ENCODE data around the gene NCK2.
"Not testable (repeated sequence)": the region's sequence is repeated elsewhere in the genome, so short reads cannot be mapped to it uniquely, and the experiment has no call there.

The NCK2 gene

GRCh38 chr2:105879106-105879802 is 134.5 kb downstream of the NCK2 start:
- DNase-seq = no peak

- no peak for DNase-seq
These were observed 135.1 kb downstream of the NCK2 start for GRCh38 chr2:105879803-105880300.

GRCh38 chr2:105880637-105881036 is 135.9 kb downstream of the NCK2 start:
- no peak for DNase-seq

GRCh38 chr2:105881286-105882136 is 136.8 kb downstream of the NCK2 start:
- DNase-seq = no peak

- no peak for DNase-seq
These were observed 137.6 kb downstream of the NCK2 start for GRCh38 chr2:105882341-105882740.

GRCh38 chr2:105882920-105883435 is 138.3 kb downstream of the NCK2 start:
- DNase-seq = no peak

GRCh38 chr2:105883911-105884694 is 139.4 kb downstream of the NCK2 start:
- DNase-seq = no peak

- no peak for DNase-seq
These were observed 140.7 kb downstream of the NCK2 start for GRCh38 chr2:105885456-105885855.

- DNase-seq = no peak
These were observed 141.3 kb downstream of the NCK2 start for GRCh38 chr2:105886029-105886454.

- DNase-seq = no peak
These were observed 142.0 kb downstream of the NCK2 start for GRCh38 chr2:105886687-105887086.

GRCh38 chr2:105887256-105887655 is 142.5 kb downstream of the NCK2 start:
- DNase-seq = no peak

- DNase-seq = peak; percentile 14
These were observed 143.9 kb downstream of the NCK2 start for GRCh38 chr2:105888625-105889024.

GRCh38 chr2:105889046-105889445 is 144.3 kb downstream of the NCK2 start:
- no peak for DNase-seq

GRCh38 chr2:105890111-105890510 is 145.4 kb downstream of the NCK2 start:
- DNase-seq = no peak

- no peak for DNase-seq
These were observed 146.1 kb downstream of the NCK2 start for GRCh38 chr2:105890856-105891255.

GRCh38 chr2:105893011-105893995 is 148.6 kb downstream of the NCK2 start:
- no peak for DNase-seq

GRCh38 chr2:105894327-105894944 is 149.7 kb downstream of the NCK2 start:
- no peak for DNase-seq

- no peak for DNase-seq
These were observed 151.5 kb downstream of the NCK2 start for GRCh38 chr2:105895990-105896764.

GRCh38 chr2:105896765-105897163 is 152.1 kb downstream of the NCK2 start:
- DNase-seq = no peak

- not testable (repeated sequence) for DNase-seq
These were observed 153.0 kb downstream of the NCK2 start for GRCh38 chr2:105897694-105898093.

Measured in stimulated activated naive CD4-positive, alpha-beta T cell treated with Interleukin-2 at 50 U/mL for 16 hours (primary cell).